Neural progenitor cell (in vitro differentiated cells): ENCODE measurements around the gene CIART.

Experiments
- CTCF ChIP-seq: fragments of 200-600 bp; sonication (generic); IDR thresholded peaks from 2 replicates; pipeline ENCODE4 v1.5.1; 2017; ENCODE audit warnings: antibody characterized with exemption, mild to moderate bottlenecking
- EZH2 ChIP-seq: fragments of 200-600 bp; sonication (generic); IDR thresholded peaks from 2 replicates; pipeline ENCODE4 v1.6.1; 2017; ENCODE audit warnings: antibody characterized with exemption, mild to moderate bottlenecking, moderate library complexity
- EZH2phosphoT487 ChIP-seq: fragments of 200-600 bp; sonication (generic); IDR thresholded peaks from 2 replicates; pipeline ENCODE4 v1.6.1; 2017; ENCODE audit warnings: antibody characterized with exemption

- TF ChIP-seq CTCF (no peak), EZH2 (no peak), EZH2phosphoT487 (no peak)
Measured at GRCh38 chr1:150295476-150295875, 13.1 kb downstream of the CIART start.
